ENCODE data around the gene ENTREP1.

DNA sequence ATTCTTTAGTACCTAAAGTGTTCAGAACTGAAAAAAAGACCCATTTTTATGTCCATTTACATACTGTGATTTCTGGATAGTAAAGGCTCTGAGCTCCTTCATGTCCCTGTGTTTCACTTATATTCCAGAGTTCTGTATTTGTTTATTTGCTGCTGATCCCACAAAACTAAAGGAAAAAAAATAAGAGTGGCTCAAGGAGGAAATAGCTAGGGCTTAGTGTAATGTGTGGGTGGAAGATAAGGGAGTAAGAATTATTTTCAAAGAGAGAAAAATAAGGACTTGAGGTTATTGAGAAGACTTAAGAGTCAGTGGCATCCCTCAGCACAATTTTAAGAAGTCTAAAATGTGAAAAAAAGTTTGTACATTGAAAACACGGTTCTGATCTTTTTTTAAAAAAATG lies 46.0 kb downstream of the ENTREP1 start:
- TF ChIP-seq CTCF (conservative IDR thresholded peaks at IDR 0.05; ENCODE audit: low read depth in 2 of 2) (no peak), EZH2 (IDR thresholded peaks at IDR 0.05; ENCODE audit: low read depth, unreplicated experiment) (no peak), POLR2AphosphoS5 (IDR thresholded peaks at IDR 0.05; ENCODE audit: low read depth) (no peak), EZH2phosphoT487 (IDR thresholded peaks at IDR 0.05; ENCODE audit: unreplicated experiment) (no peak), JUNB (IDR thresholded peaks at IDR 0.05; ENCODE audit: unreplicated experiment) (no peak), CREB1 (CRISPR knock-in tag; IDR thresholded peaks at IDR 0.05; ENCODE audit: low read depth) (no peak), ZNF114 (CRISPR knock-in tag; IDR thresholded peaks at IDR 0.05) (no peak), NANOG (IDR thresholded peaks at IDR 0.05; ENCODE audit: borderline replicate concordance) (no peak), STAT1 (IDR thresholded peaks at IDR 0.05; ENCODE audit: unreplicated experiment) (no peak)
- TF ChIP-seq, protein P1, sequence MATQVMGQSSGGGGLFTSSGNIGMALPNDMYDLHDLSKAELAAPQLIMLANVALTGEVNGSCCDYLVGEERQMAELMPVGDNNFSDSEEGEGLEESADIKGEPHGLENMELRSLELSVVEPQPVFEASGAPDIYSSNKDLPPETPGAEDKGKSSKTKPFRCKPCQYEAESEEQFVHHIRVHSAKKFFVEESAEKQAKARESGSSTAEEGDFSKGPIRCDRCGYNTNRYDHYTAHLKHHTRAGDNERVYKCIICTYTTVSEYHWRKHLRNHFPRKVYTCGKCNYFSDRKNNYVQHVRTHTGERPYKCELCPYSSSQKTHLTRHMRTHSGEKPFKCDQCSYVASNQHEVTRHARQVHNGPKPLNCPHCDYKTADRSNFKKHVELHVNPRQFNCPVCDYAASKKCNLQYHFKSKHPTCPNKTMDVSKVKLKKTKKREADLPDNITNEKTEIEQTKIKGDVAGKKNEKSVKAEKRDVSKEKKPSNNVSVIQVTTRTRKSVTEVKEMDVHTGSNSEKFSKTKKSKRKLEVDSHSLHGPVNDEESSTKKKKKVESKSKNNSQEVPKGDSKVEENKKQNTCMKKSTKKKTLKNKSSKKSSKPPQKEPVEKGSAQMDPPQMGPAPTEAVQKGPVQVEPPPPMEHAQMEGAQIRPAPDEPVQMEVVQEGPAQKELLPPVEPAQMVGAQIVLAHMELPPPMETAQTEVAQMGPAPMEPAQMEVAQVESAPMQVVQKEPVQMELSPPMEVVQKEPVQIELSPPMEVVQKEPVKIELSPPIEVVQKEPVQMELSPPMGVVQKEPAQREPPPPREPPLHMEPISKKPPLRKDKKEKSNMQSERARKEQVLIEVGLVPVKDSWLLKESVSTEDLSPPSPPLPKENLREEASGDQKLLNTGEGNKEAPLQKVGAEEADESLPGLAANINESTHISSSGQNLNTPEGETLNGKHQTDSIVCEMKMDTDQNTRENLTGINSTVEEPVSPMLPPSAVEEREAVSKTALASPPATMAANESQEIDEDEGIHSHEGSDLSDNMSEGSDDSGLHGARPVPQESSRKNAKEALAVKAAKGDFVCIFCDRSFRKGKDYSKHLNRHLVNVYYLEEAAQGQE (IDR thresholded peaks at IDR 0.05; ENCODE audit: unreplicated experiment), result no peak
- TF ChIP-seq, protein P2, sequence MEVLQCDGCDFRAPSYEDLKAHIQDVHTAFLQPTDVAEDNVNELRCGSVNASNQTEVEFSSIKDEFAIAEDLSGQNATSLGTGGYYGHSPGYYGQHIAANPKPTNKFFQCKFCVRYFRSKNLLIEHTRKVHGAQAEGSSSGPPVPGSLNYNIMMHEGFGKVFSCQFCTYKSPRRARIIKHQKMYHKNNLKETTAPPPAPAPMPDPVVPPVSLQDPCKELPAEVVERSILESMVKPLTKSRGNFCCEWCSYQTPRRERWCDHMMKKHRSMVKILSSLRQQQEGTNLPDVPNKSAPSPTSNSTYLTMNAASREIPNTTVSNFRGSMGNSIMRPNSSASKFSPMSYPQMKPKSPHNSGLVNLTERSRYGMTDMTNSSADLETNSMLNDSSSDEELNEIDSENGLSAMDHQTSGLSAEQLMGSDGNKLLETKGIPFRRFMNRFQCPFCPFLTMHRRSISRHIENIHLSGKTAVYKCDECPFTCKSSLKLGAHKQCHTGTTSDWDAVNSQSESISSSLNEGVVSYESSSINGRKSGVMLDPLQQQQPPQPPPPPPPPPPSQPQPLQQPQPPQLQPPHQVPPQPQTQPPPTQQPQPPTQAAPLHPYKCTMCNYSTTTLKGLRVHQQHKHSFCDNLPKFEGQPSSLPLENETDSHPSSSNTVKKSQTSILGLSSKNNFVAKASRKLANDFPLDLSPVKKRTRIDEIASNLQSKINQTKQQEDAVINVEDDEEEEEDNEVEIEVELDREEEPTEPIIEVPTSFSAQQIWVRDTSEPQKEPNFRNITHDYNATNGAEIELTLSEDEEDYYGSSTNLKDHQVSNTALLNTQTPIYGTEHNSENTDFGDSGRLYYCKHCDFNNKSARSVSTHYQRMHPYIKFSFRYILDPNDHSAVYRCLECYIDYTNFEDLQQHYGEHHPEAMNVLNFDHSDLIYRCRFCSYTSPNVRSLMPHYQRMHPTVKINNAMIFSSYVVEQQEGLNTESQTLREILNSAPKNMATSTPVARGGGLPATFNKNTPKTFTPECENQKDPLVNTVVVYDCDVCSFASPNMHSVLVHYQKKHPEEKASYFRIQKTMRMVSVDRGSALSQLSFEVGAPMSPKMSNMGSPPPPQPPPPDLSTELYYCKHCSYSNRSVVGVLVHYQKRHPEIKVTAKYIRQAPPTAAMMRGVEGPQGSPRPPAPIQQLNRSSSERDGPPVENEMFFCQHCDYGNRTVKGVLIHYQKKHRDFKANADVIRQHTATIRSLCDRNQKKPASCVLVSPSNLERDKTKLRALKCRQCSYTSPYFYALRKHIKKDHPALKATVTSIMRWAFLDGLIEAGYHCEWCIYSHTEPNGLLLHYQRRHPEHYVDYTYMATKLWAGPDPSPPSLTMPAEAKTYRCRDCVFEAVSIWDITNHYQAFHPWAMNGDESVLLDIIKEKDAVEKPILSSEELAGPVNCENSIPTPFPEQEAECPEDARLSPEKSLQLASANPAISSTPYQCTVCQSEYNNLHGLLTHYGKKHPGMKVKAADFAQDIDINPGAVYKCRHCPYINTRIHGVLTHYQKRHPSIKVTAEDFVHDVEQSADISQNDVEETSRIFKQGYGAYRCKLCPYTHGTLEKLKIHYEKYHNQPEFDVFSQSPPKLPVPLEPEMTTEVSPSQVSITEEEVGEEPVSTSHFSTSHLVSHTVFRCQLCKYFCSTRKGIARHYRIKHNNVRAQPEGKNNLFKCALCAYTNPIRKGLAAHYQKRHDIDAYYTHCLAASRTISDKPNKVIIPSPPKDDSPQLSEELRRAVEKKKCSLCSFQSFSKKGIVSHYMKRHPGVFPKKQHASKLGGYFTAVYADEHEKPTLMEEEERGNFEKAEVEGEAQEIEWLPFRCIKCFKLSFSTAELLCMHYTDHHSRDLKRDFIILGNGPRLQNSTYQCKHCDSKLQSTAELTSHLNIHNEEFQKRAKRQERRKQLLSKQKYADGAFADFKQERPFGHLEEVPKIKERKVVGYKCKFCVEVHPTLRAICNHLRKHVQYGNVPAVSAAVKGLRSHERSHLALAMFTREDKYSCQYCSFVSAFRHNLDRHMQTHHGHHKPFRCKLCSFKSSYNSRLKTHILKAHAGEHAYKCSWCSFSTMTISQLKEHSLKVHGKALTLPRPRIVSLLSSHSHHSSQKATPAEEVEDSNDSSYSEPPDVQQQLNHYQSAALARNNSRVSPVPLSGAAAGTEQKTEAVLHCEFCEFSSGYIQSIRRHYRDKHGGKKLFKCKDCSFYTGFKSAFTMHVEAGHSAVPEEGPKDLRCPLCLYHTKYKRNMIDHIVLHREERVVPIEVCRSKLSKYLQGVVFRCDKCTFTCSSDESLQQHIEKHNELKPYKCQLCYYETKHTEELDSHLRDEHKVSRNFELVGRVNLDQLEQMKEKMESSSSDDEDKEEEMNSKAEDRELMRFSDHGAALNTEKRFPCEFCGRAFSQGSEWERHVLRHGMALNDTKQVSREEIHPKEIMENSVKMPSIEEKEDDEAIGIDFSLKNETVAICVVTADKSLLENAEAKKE (CRISPR knock-in tag; IDR thresholded peaks at IDR 0.05), result no peak
- TF ChIP-seq, protein P3, sequence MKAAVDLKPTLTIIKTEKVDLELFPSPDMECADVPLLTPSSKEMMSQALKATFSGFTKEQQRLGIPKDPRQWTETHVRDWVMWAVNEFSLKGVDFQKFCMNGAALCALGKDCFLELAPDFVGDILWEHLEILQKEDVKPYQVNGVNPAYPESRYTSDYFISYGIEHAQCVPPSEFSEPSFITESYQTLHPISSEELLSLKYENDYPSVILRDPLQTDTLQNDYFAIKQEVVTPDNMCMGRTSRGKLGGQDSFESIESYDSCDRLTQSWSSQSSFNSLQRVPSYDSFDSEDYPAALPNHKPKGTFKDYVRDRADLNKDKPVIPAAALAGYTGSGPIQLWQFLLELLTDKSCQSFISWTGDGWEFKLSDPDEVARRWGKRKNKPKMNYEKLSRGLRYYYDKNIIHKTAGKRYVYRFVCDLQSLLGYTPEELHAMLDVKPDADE (IDR thresholded peaks at IDR 0.05), result no peak

All from GM23338 (cell line).